Astrocyte of the spinal cord (primary cell): Measurements from ENCODE around the gene SASH1.

Experiments
- DNase-seq: peaks from one replicate; pipeline ENCODE4 v3.0.0; 2011; ENCODE audit warnings: low read depth, low spot score
- H3K4me3 ChIP-seq: 2 replicates; pipeline ENCODE4 v1.5.1; 2011; ENCODE audit warnings: low read depth, mild to moderate bottlenecking, low read length, moderate library complexity
- CTCF ChIP-seq: IDR thresholded peaks from 2 replicates; pipeline ENCODE4 v1.5.1; 2012; ENCODE audit warnings: low read depth, mild to moderate bottlenecking, low read length, inconsistent platforms
- in situ Hi-C: cut with HindIII; loops from 2 replicates; pipeline ENCODE4 v1.10.0; 2017; ENCODE audit warnings: low sequenced_read_pairs

Gene SASH1

DNA sequence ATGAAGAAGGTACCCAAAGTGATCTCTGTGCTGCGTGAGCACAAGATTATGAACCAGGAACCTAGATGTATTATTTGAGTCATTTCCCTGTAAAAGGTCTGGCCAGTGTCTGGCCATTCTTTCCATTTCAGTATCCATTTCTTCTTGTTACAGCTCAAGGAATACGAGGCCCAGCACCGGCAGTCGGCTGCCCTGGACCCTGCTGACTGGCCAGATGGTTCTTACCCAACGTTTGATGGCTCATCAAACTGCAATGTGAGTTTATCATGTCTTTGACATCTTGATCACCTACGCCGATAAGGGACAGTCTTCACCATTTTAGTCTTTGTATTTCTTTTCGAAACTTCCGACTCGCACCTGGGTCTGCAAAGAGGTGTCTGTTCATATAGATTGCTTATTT, 144.8 kb downstream of the SASH1 start:
- H3K4me3 ChIP-seq: no peak overlapping the region
- no peak for DNase-seq
- TF ChIP-seq CTCF: no peak
- in situ Hi-C loops: no loop called here

- in situ Hi-C loops: no loop called here
- DNase-seq: peak; percentile 45
- TF ChIP-seq CTCF: no peak
- no peak overlapping the region for H3K4me3 ChIP-seq
Measured at GRCh38 chr6:148491638-148492251, 149.1 kb downstream of the SASH1 start.

GRCh38 chr6:148492654-148493290, 150.1 kb downstream of the SASH1 start:
- no peak for TF ChIP-seq CTCF
- DNase-seq: no peak
- H3K4me3 ChIP-seq: no peak overlapping the region
- in situ Hi-C loops: no loop called here

GRCh38 chr6:148493424-148493823, 150.8 kb downstream of the SASH1 start:
- TF ChIP-seq CTCF: no peak
- H3K4me3 ChIP-seq: no peak overlapping the region
- in situ Hi-C loops: no loop called here
- no peak for DNase-seq

DNA sequence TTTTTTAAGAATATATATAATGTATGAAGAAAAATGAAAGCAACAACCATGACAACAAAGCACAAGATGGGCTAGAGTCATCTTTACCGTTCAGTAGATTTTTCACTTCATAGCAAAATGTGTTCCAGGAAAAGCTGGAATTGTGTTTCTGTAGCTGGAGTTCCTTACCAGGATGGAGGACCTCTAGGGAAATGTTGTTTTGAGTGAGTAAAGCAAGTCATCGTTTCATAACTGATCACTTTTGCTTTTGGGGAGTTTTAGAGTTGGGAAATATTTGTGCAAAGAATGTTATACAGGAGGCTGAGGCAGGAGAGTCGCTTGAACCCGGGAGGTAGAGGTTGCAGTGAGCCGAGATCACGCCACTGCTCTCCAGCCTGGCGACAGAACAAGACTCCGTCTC, 151.6 kb downstream of the SASH1 start:
- TF ChIP-seq CTCF: no peak
- DNase-seq: no peak
- no peak overlapping the region for H3K4me3 ChIP-seq
- in situ Hi-C loops: no loop called here

DNA sequence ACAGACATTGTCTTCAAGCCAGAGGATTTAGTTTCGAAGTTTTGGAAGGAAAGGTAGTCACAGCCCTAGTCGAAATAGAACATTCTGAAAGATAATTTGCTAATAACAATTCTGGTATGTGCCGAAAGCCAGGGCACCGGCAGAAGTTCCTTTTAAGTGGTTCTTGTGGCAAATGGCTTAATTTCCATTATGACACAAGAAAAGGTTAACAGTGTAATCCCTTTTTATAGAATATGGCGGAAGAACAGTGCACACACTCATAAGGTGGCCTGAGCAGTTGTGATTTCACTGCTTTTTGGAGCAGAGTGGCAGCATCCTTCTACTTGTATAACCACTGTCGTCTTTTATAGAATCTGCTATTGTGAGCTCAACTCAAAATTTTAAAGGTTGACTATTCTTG, 152.4 kb downstream of the SASH1 start:
- DNase-seq: no peak

More for the DNA sequence above, 152.4 kb downstream of the SASH1 start:
- TF ChIP-seq CTCF: no peak
- in situ Hi-C loops: no loop called here
- no peak overlapping the region for H3K4me3 ChIP-seq
